ENCODE data around the gene VSTM1. TPM values are rescaled to one million over a fixed set of nuclear protein-coding genes. Genes with fewer than 3 reads are reported as not detected.

The VSTM1 gene
- total and polyA plus RNA-seq, 2 of the 8 experiments (the other 6 are each of a cell fraction or from before 2014, with no cell fraction given) = 0.12 to 0.65 TPM

DNA sequence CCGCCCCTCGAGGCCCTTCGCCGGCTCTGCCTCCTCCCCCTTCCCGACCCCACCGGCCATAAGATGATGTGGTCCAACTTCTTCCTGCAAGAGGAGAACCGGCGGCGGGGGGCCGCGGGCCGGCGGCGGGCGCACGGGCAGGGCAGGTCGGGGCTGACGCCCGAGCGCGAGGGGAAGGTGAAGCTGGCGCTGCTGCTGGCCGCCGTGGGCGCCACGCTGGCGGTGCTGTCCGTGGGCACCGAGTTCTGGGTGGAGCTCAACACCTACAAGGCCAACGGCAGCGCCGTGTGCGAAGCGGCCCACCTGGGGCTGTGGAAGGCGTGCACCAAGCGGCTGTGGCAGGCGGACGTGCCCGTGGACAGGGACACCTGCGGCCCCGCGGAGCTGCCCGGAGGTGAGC lies 70.9 kb downstream of the VSTM1 start:
- H3K4me1 ChIP-seq (replicated peaks in 1 of 4; ENCODE audit: control insufficient read depth in 3 of 4, insufficient read depth in 4 of 4, low read length in 3 of 4) = peaks cover 0 to 16% (median 7%) of the 10 kb centered on the region in 4 experiments; a peak in 6 of 7 replicates
- no peaks in the 10 kb centered on the region for H3K79me1 ChIP-seq (ENCODE audit: low read depth, low read length)
- CTCF ChIA-PET (ENCODE audit: partially characterized antibody) = interaction anchor here (0.7 to 4.2 kb wide), 10 partner anchors 12 to 199 kb away, joined by 3 to 33 read pairs (median 3); no protein-coding TSS in a partner anchor
- no peak overlapping the region for H2BK120ac ChIP-seq (replicated peaks; ENCODE audit: low read depth, low read length)
- H4K8ac ChIP-seq (ENCODE audit: extremely low read depth, insufficient read depth, low read length) = no peak overlapping the region; the same call in 1 of the 2 replicates
- no peaks in the 10 kb centered on the region for H3K9me3 ChIP-seq (ENCODE audit: insufficient read depth in 2 of 2, low read depth in 1 of 2, low read length in 1 of 2)
- no peak overlapping the region for H3K4ac ChIP-seq (replicated peaks; ENCODE audit: insufficient read length, low read depth, low read length)
- H3K56ac ChIP-seq (replicated peaks; ENCODE audit: insufficient read length, low read depth, low read length) = no peak overlapping the region
- no peak overlapping the region for H3K4me3 ChIP-seq (ENCODE audit: extremely low read depth in 1 of 4, insufficient read depth in 2 of 4, low read depth in 3 of 4, low read length in 4 of 4)
- H3K23ac ChIP-seq (ENCODE audit: insufficient read length) = no peak overlapping the region
- WGBS, 2 experiments (ENCODE audit: extremely low coverage in 1 of 2, insufficient coverage in 1 of 2, insufficient read length in 1 of 2, insufficient replicate concordance in 2 of 2, low coverage in 1 of 2, low lambda C conversion rate in 2 of 2, missing lambda C conversion rate in 1 of 2) = 98% methylated on average over 9 of the region's 43 CpGs; no CpG with 5 or more reads in 1 of the 2 experiments
- no peak overlapping the region for H3K4me2 ChIP-seq (ENCODE audit: insufficient read depth in 1 of 2, low read depth in 2 of 2, low read length in 2 of 2)
- no peak overlapping the region for H2BK20ac ChIP-seq (ENCODE audit: low read length)
- no peak overlapping the region for H4K91ac ChIP-seq (replicated peaks; ENCODE audit: insufficient read length, low read length)
- no peak overlapping the region for H3K9ac ChIP-seq (replicated peaks in 1 of 4; ENCODE audit: extremely low read depth in 1 of 4, low read depth in 3 of 4, low read length in 3 of 4)
- H3K23me2 ChIP-seq (ENCODE audit: low read depth, low read length) = peaks cover 9% of the 10 kb centered on the region; the same call in 1 of the 2 replicates
- H4K20me1 ChIP-seq (replicated peaks in 1 of 2; ENCODE audit: control insufficient read depth in 1 of 2, insufficient read depth in 2 of 2, low read length in 2 of 2) = no peaks in the 10 kb centered on the region
- H3K27ac ChIP-seq (ENCODE audit: low read depth, low read length) = no peak overlapping the region
- no peak overlapping the region for H3K18ac ChIP-seq (ENCODE audit: extremely low read depth, low read length)
- peaks cover 2 to 46% (median 32%) of the 10 kb centered on the region in 4 experiments for H3K27me3 ChIP-seq (replicated peaks in 1 of 4; ENCODE audit: control insufficient read depth in 3 of 4, extremely low read depth in 1 of 4, insufficient read depth in 3 of 4, low read length in 3 of 4)
- no peaks in the 10 kb centered on the region for H3K36me3 ChIP-seq (ENCODE audit: control insufficient read depth in 2 of 4, insufficient read depth in 4 of 4, low read length in 3 of 4)
- no peak overlapping the region for H2BK5ac ChIP-seq (ENCODE audit: low read depth, low read length)
- no peak overlapping the region for H4K5ac ChIP-seq (ENCODE audit: insufficient read length, low read depth, low read length)
- no peak overlapping the region for H2BK15ac ChIP-seq (ENCODE audit: low read length)
- no peak for FAIRE-seq
- no peak overlapping the region for H2AK5ac ChIP-seq (ENCODE audit: low read depth, low read length)
- H2AFZ ChIP-seq (ENCODE audit: low read length) = no peak overlapping the region
- no peak for DNase-seq (ENCODE audit: low read depth in 1 of 2, low spot score in 2 of 2)
- POLR2A ChIA-PET (ENCODE audit: partially characterized antibody) = interaction anchor here (0.8 to 4.0 kb wide), 17 partner anchors 8 to 49 kb away, joined by 3 to 21 read pairs (median 4); no protein-coding TSS in a partner anchor
- H2BK12ac ChIP-seq (ENCODE audit: low read depth, low read length) = no peak overlapping the region
- no peaks in the 10 kb centered on the region for H3K79me2 ChIP-seq (ENCODE audit: control insufficient read depth in 1 of 2, insufficient read depth in 2 of 2, low read length in 2 of 2)
- no peak overlapping the region for H3K14ac ChIP-seq (ENCODE audit: insufficient read length)
- no peak for TF ChIP-seq EP300 (IDR thresholded peaks at IDR 0.05; ENCODE audit: borderline replicate concordance in 1 of 2, low read depth in 2 of 2, low read length in 2 of 2)
- TF ChIP-seq SP1 (IDR thresholded peaks at IDR 0.05; ENCODE audit: low read depth, low read length) = no peak
- TF ChIP-seq FOSL1 (IDR thresholded peaks at IDR 0.05; ENCODE audit: insufficient read depth, low read depth, low read length) = no peak
- no peak for TF ChIP-seq RNF2 (IDR thresholded peaks at IDR 0.05; ENCODE audit: borderline replicate concordance, low read depth, low read length, missing control alignments, poor library complexity, severe bottlenecking)
- no peak for TF ChIP-seq CHD2 (IDR thresholded peaks at IDR 0.05; ENCODE audit: low read length)
- TF ChIP-seq, protein P1, sequence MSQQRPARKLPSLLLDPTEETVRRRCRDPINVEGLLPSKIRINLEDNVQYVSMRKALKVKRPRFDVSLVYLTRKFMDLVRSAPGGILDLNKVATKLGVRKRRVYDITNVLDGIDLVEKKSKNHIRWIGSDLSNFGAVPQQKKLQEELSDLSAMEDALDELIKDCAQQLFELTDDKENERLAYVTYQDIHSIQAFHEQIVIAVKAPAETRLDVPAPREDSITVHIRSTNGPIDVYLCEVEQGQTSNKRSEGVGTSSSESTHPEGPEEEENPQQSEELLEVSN (IDR thresholded peaks at IDR 0.05) = no peak
- no peak for TF ChIP-seq TAF7 (optimal IDR thresholded peaks at IDR 0.05; ENCODE audit: borderline replicate concordance, low read depth, low read length)
- TF ChIP-seq SRF (IDR thresholded peaks at IDR 0.05; ENCODE audit: low read depth, low read length) = no peak
- TF ChIP-seq RAD21 (IDR thresholded peaks at IDR 0.05 in 1 of 2, conservative IDR thresholded peaks at IDR 0.05 in 1 of 2; ENCODE audit: low read depth in 2 of 2, low read length in 2 of 2) = no peak
- no peak for TF ChIP-seq HDAC2 (IDR thresholded peaks at IDR 0.05; ENCODE audit: borderline replicate concordance in 1 of 2, low read depth in 2 of 2, low read length in 2 of 2)
- no peak for TF ChIP-seq SAP30 (IDR thresholded peaks at IDR 0.05; ENCODE audit: insufficient read depth, insufficient replicate concordance, low read length)
